ENCODE data around the gene TXNRD1. TPM values are rescaled to one million over a fixed set of nuclear protein-coding genes. Genes with fewer than 3 reads are reported as not detected.

The TXNRD1 gene
- total and polyA plus RNA-seq, 10 donors = 13.7 to 107 (median 56.8) TPM

- no peak for DNase-seq
- Histone ChIP-seq H3K4me1 (peaks cover 12 to 76% (median 29%) of the 10 kb centered on the region in 6 donors), H3K4me3 (no peak overlapping the region), H3K27me3 (replicated peaks in 1 of 7) (no peaks in the 10 kb centered on the region), H3K36me3 (peaks cover 0 to 71% (median 2%) of the 10 kb centered on the region in 6 donors), H3K9me3 (no peaks in the 10 kb centered on the region), H3K27ac (no peak overlapping the region)
- intact Hi-C loops (cut with DNase I; ENCODE audit: low total_unique reads) = no loop called here
- 72 to 79% (median 75%) methylated on average over 6 of the region's 6 CpGs for WGBS, 5 donors
- no peak for TF ChIP-seq POLR2AphosphoS5 (IDR thresholded peaks at IDR 0.05)
- no peak for TF ChIP-seq CTCF (IDR thresholded peaks at IDR 0.05 in 8 of 11, conservative IDR thresholded peaks at IDR 0.05 in 3 of 11)
- no peak for TF ChIP-seq POLR2A (IDR thresholded peaks at IDR 0.05)
Observed at GRCh38 chr12:104299842-104300481, 84.4 kb downstream of the TXNRD1 start.

- Histone ChIP-seq H3K36me3 (peaks cover 0 to 56% (median 0%) of the 10 kb centered on the region in 6 donors), H3K9me3 (no peaks in the 10 kb centered on the region), H3K27ac (peak within 1 kb of the TSS; percentile 58 to 89 (median 80)), H3K4me1 (peaks cover 15 to 74% (median 50%) of the 10 kb centered on the region in 6 donors), H3K4me3 (peak within 1 kb of the TSS; percentile 38 to 75 (median 50)), H3K27me3 (replicated peaks in 1 of 7) (no peaks in the 10 kb centered on the region)
- WGBS, 5 donors = 6 to 23% (median 15%) methylated on average over 53 to 63 of the region's 63 CpGs
- peak; percentile 98 for DNase-seq
- intact Hi-C loops (cut with DNase I; ENCODE audit: low total_unique reads) = no loop called here
- no peak for TF ChIP-seq CTCF (IDR thresholded peaks at IDR 0.05 in 8 of 11, conservative IDR thresholded peaks at IDR 0.05 in 3 of 11)
- peak; percentile 79 to 82 (median 82) for TF ChIP-seq POLR2AphosphoS5 (IDR thresholded peaks at IDR 0.05)
- peak in 1 of 3 donors; percentile 17 for TF ChIP-seq POLR2A (IDR thresholded peaks at IDR 0.05)
Observed at GRCh38 chr12:104303538-104304151, 88.1 kb downstream of the TXNRD1 start, which contains the start of gene EID3. Gene EID3 (plus strand): TSS chr12:104303739. CDS start chr12:104303935, 196 bp downstream.

- Histone ChIP-seq H3K27me3 (replicated peaks in 1 of 7) (no peaks in the 10 kb centered on the region), H3K36me3 (peaks cover 0 to 53% (median 0%) of the 10 kb centered on the region in 6 donors), H3K4me1 (peaks cover 15 to 71% (median 48%) of the 10 kb centered on the region in 6 donors), H3K9me3 (no peaks in the 10 kb centered on the region), H3K4me3 (peak overlapping the region in 7 of 8 donors; percentile 43 to 75 (median 51)), H3K27ac (peak overlapping the region; percentile 58 to 89 (median 80))
- TF ChIP-seq POLR2AphosphoS5 (IDR thresholded peaks at IDR 0.05) (no peak), POLR2A (IDR thresholded peaks at IDR 0.05) (no peak), CTCF (IDR thresholded peaks at IDR 0.05 in 8 of 11, conservative IDR thresholded peaks at IDR 0.05 in 3 of 11) (no peak)
- intact Hi-C loops (cut with DNase I; ENCODE audit: low total_unique reads) = no loop called here
- no peak for DNase-seq
- WGBS, 5 donors = 83 to 92% (median 88%) methylated on average over 10 of the region's 10 CpGs
Observed at GRCh38 chr12:104304261-104305009, 88.9 kb downstream of the TXNRD1 start.

Data from spleen (tissue), 11 donors.